Endodermal cell (in vitro differentiated cells): ENCODE measurements around the gene FGF23. TPM values are rescaled to one million over a fixed set of nuclear protein-coding genes. Genes with fewer than 3 reads are reported as not detected.
A peak's percentile ranks its signal among the peaks of the same experiment; 100 is the strongest.

Experiments
- DNase-seq: peaks from one replicate; pipeline ENCODE4 v3.0.0-alpha.2; 2017
- H3K27ac ChIP-seq: 2 replicates; pipeline ENCODE4 v1.5.1; 2013; ENCODE audit warnings: mild to moderate bottlenecking, low read depth, low read length, moderate library complexity
- H3K27me3 ChIP-seq: 2 replicates; pipeline ENCODE4 v1.6.1; 2013; ENCODE audit warnings: mild to moderate bottlenecking, low read length, moderate library complexity; ENCODE audit not compliant: insufficient read depth, control insufficient read depth, poor library complexity, severe bottlenecking
- H3K36me3 ChIP-seq: 2 replicates; pipeline ENCODE4 v1.7.0; 2013; ENCODE audit warnings: mild to moderate bottlenecking, low read length, moderate library complexity; ENCODE audit not compliant: control insufficient read depth, insufficient read depth
- H3K4me1 ChIP-seq: one replicate; pipeline ENCODE4 v1.7.0; 2013; ENCODE audit warnings: low read length; ENCODE audit not compliant: control insufficient read depth, insufficient read depth
- H3K4me3 ChIP-seq: 2 replicates; pipeline ENCODE4 v1.5.1; 2013; ENCODE audit warnings: mild to moderate bottlenecking, low read length, moderate library complexity
- H3K9ac ChIP-seq: 2 replicates; pipeline ENCODE4 v1.6.1; 2013; ENCODE audit warnings: mild to moderate bottlenecking, low read length, moderate library complexity; ENCODE audit not compliant: poor library complexity, severe bottlenecking; ENCODE audit errors: extremely low read depth
- H3K9me3 ChIP-seq: 2 replicates; pipeline ENCODE4 v1.6.1; 2013; ENCODE audit warnings: mild to moderate bottlenecking, low read length, moderate library complexity; ENCODE audit not compliant: control insufficient read depth
- H3K27ac Mint-ChIP-seq: 2 replicates; pipeline ENCODE4 v1.8.0; 2020; ENCODE audit warnings: mixed read lengths
- H3K27me3 Mint-ChIP-seq: 2 replicates; pipeline ENCODE4 v1.8.0; 2021; ENCODE audit warnings: mild to moderate bottlenecking, mixed read lengths; ENCODE audit not compliant: insufficient read depth
- H3K36me3 Mint-ChIP-seq: 2 replicates; pipeline ENCODE4 v1.8.0; 2020; ENCODE audit warnings: low read depth, mixed read lengths
- H3K4me1 Mint-ChIP-seq: 2 replicates; pipeline ENCODE4 v1.8.0; 2020; ENCODE audit warnings: mixed read lengths
- H3K4me3 Mint-ChIP-seq: 2 replicates; pipeline ENCODE4 v1.8.0; 2020; ENCODE audit warnings: mild to moderate bottlenecking, moderate library complexity, mixed read lengths
- H3K9me3 Mint-ChIP-seq: 2 replicates; pipeline ENCODE4 v1.8.0; 2020; ENCODE audit warnings: mild to moderate bottlenecking, mixed read lengths
- CTCF ChIP-seq: fragments of 200-600 bp; sonication (generic); conservative IDR thresholded peaks from 2 replicates; pipeline ENCODE4 v1.5.0; 2021; ENCODE audit warnings: antibody characterized with exemption, mild to moderate bottlenecking
- WGBS, 2 experiments: methylation state at CpG; one replicate each; pipeline versions ENCODE4 v1.1.5 to v1.1.7; 2013; ENCODE audit warnings: missing lambda C conversion rate in 2 of 2, mixed read lengths in 1 of 2; ENCODE audit not compliant: insufficient coverage in 1 of 2, insufficient read length in 1 of 2; 5-methylcytosine and 5-hydroxymethylcytosine counted together
- total RNA-seq, 2 donors: library from RNA; stranded (reverse); fragmentation: NEBNext Ultra II Directional in 1 of 2; extraction: Animal tissue kit (Norgen Biotek cat#: 25700) in 1 of 2; gene quantifications; 2 replicates in 1 of 2; 3 replicates in 1 of 2; pipeline ENCODE4 v1.2.1, GENCODE V29; 2021

Gene FGF23
- total RNA-seq, 2 donors from 2014 or later = 0.33 to 0.44 TPM

- peak; percentile 98 for DNase-seq
- Mint-ChIP-seq H3K27ac (peak within 1 kb of the TSS; percentile 99), H3K36me3 (peaks cover 21% of the 10 kb centered on the region), H3K9me3 (no peaks in the 10 kb centered on the region), H3K27me3 (peaks cover 18% of the 10 kb centered on the region), H3K4me3 (peak within 1 kb of the TSS; percentile 91), H3K4me1 (peaks cover 12% of the 10 kb centered on the region)
- H3K9me3 ChIP-seq = no peaks in the 10 kb centered on the region
- TF ChIP-seq CTCF = no peak
- WGBS, 2 experiments = 0% methylated on average over 19 to 76 of the region's 76 CpGs
- peak within 1 kb of the TSS; percentile 92 for H3K9ac ChIP-seq
- H3K4me1 ChIP-seq = no peaks in the 10 kb centered on the region
- H3K27ac ChIP-seq = peak within 1 kb of the TSS; percentile 84
- no peaks in the 10 kb centered on the region for H3K27me3 ChIP-seq
- H3K4me3 ChIP-seq = peak within 1 kb of the TSS; percentile 93
- H3K36me3 ChIP-seq = peaks cover 18% of the 10 kb centered on the region
Observed at GRCh38 chr12:4320853-4321701, 58.4 kb downstream of the FGF23 start, which contains the start of gene TIGAR. TSS of gene TIGAR (plus strand) at chr12:4321213. CDS start at chr12:4321272, 59 bp downstream.

- Histone ChIP-seq H3K9ac (peak overlapping the region; percentile 89), H3K27me3 (no peaks in the 10 kb centered on the region), H3K4me1 (no peaks in the 10 kb centered on the region), H3K27ac (peak overlapping the region; percentile 83), H3K4me3 (peak overlapping the region; percentile 93), H3K9me3 (no peaks in the 10 kb centered on the region), H3K36me3 (peaks cover 12% of the 10 kb centered on the region)
- Mint-ChIP-seq H3K27me3 (peaks cover 21% of the 10 kb centered on the region), H3K4me1 (peaks cover 12% of the 10 kb centered on the region), H3K4me3 (peak overlapping the region; percentile 91), H3K27ac (peak overlapping the region; percentile 99), H3K9me3 (no peaks in the 10 kb centered on the region), H3K36me3 (peaks cover 16% of the 10 kb centered on the region)
- no peak for TF ChIP-seq CTCF
- DNase-seq = no peak
- 0 to 3% methylated on average over 5 to 13 of the region's 13 CpGs for WGBS, 2 experiments
Observed at GRCh38 chr12:4320497-4320852, 59.0 kb downstream of the FGF23 start.

Other genes starting within 250 kb of the FGF23 start
- 100 to 1,000 TPM; 286 to 362 TPM for gene CCND2, start 106.0 kb downstream of the FGF23 start, total RNA-seq
- 10 to 100 TPM; 19.2 to 41.3 TPM for gene TIGAR, start 58.5 kb downstream of the FGF23 start, total RNA-seq
- not detected for gene FGF6, start 66.1 kb upstream of the FGF23 start, total RNA-seq
- 10 to 100 TPM; 58.3 to 77.8 TPM for gene RAD51AP1, start 159.2 kb upstream of the FGF23 start, total RNA-seq
- gene DYRK4, start 182.5 kb upstream of the FGF23 start, total RNA-seq = 10 to 100 TPM; 10.9 to 16.6 TPM